HG02798 (cell line): ENCODE data around the gene AHSP.
A peak's percentile ranks its signal among the peaks of the same experiment; 100 is the strongest.
"Not testable (repeated sequence)": the region's sequence is repeated elsewhere in the genome, so short reads cannot be mapped to it uniquely, and the experiment has no call there.

Experiments used
- ATAC-seq: cut with Tn5 transposase; IDR thresholded peaks from one replicate; pipeline ENCODE4 v1.9.1; 2021; ENCODE audit warnings: mild to moderate bottlenecking; ENCODE audit not compliant: unreplicated experiment, poor library complexity

The AHSP gene

GRCh38 chr16:31499928-31500327 is 27.8 kb upstream of the AHSP start:
- no peak for ATAC-seq

GRCh38 chr16:31501226-31501965 is 26.3 kb upstream of the AHSP start:
- no peak for ATAC-seq

GRCh38 chr16:31501966-31502348 is 25.7 kb upstream of the AHSP start:
- ATAC-seq: no peak

- no peak for ATAC-seq
Observed at GRCh38 chr16:31502981-31503380, 24.7 kb upstream of the AHSP start.

GRCh38 chr16:31503555-31503954 is 24.1 kb upstream of the AHSP start:
- not testable (repeated sequence) for ATAC-seq

- ATAC-seq: no peak
Observed at GRCh38 chr16:31504159-31504558, 23.5 kb upstream of the AHSP start.

- no peak for ATAC-seq
Observed at GRCh38 chr16:31505483-31505882, 22.2 kb upstream of the AHSP start.

GRCh38 chr16:31507617-31507928 is 20.1 kb upstream of the AHSP start:
- ATAC-seq: no peak

- ATAC-seq: peak; percentile 95
Observed at GRCh38 chr16:31507929-31508705, 19.6 kb upstream of the AHSP start, which contains the start of gene RUSF1. Gene RUSF1, minus strand, starts transcription at chr16:31508391. Its CDS starts 18 bp downstream, at chr16:31508373.

GRCh38 chr16:31508706-31509195 is 18.9 kb upstream of the AHSP start:
- no peak for ATAC-seq

GRCh38 chr16:31513126-31513525 is 14.6 kb upstream of the AHSP start:
- ATAC-seq: no peak

- no peak for ATAC-seq
Observed at GRCh38 chr16:31513884-31514283, 13.8 kb upstream of the AHSP start.

- no peak for ATAC-seq
Observed at GRCh38 chr16:31517800-31518402, 9.8 kb upstream of the AHSP start.

- ATAC-seq: no peak
Observed at GRCh38 chr16:31519759-31520431, 7.8 kb upstream of the AHSP start.

- no peak for ATAC-seq
Observed at GRCh38 chr16:31521368-31521767, 6.3 kb upstream of the AHSP start.

- no peak for ATAC-seq
Observed at GRCh38 chr16:31522071-31522470, 5.6 kb upstream of the AHSP start.

- not testable (repeated sequence) for ATAC-seq
Observed at GRCh38 chr16:31523768-31524167, 3.9 kb upstream of the AHSP start.

GRCh38 chr16:31525113-31525512 is 2.6 kb upstream of the AHSP start:
- no peak for ATAC-seq

- ATAC-seq: no peak
Observed at GRCh38 chr16:31528523-31529107, 915 bp downstream of the AHSP start.
